Measurements from ENCODE around the gene MAML2.

The MAML2 gene

GRCh38 chr11:96254087-96254486, 88.9 kb downstream of the MAML2 start:
- no peak overlapping the region for H3K4me3 ChIP-seq (ENCODE audit: low read length)
- no peak for TF ChIP-seq ZNF274 (IDR thresholded peaks at IDR 0.05; ENCODE audit: low read depth, low read length)

GRCh38 chr11:96246718-96247552, 96.1 kb downstream of the MAML2 start:
- no peak for TF ChIP-seq ZNF274 (IDR thresholded peaks at IDR 0.05; ENCODE audit: low read depth, low read length)
- H3K4me3 ChIP-seq (ENCODE audit: low read length) = no peak overlapping the region

- H3K4me3 ChIP-seq (ENCODE audit: low read length) = peak overlapping the region; percentile 53
- no peak for TF ChIP-seq ZNF274 (IDR thresholded peaks at IDR 0.05; ENCODE audit: low read depth, low read length)
These were observed 99.9 kb downstream of the MAML2 start for GRCh38 chr11:96242971-96243647.

GRCh38 chr11:96242191-96242847, 100.7 kb downstream of the MAML2 start:
- H3K4me3 ChIP-seq (ENCODE audit: low read length) = no peak overlapping the region; the same call in 1 of the 2 replicates
- TF ChIP-seq ZNF274 (IDR thresholded peaks at IDR 0.05; ENCODE audit: low read depth, low read length) = no peak

- H3K4me3 ChIP-seq (ENCODE audit: low read length) = no peak overlapping the region
- TF ChIP-seq ZNF274 (IDR thresholded peaks at IDR 0.05; ENCODE audit: low read depth, low read length) = no peak
These were observed 101.6 kb downstream of the MAML2 start for GRCh38 chr11:96241331-96241841.

- no peak overlapping the region for H3K4me3 ChIP-seq (ENCODE audit: low read length)
- no peak for TF ChIP-seq ZNF274 (IDR thresholded peaks at IDR 0.05; ENCODE audit: low read depth, low read length)
These were observed 104.3 kb downstream of the MAML2 start for GRCh38 chr11:96238563-96239135.

- no peak overlapping the region for H3K4me3 ChIP-seq (ENCODE audit: low read length)
- TF ChIP-seq ZNF274 (IDR thresholded peaks at IDR 0.05; ENCODE audit: low read depth, low read length) = no peak
These were observed 105.2 kb downstream of the MAML2 start for GRCh38 chr11:96237766-96238266.

- TF ChIP-seq ZNF274 (IDR thresholded peaks at IDR 0.05; ENCODE audit: low read depth, low read length) = no peak
- H3K4me3 ChIP-seq (ENCODE audit: low read length) = no peak overlapping the region
These were observed 107.2 kb downstream of the MAML2 start for GRCh38 chr11:96235751-96236150.

- no peak for TF ChIP-seq ZNF274 (IDR thresholded peaks at IDR 0.05; ENCODE audit: low read depth, low read length)
- H3K4me3 ChIP-seq (ENCODE audit: low read length) = no peak overlapping the region
These were observed 108.0 kb downstream of the MAML2 start for GRCh38 chr11:96234866-96235441.

GRCh38 chr11:96232132-96232531, 110.9 kb downstream of the MAML2 start:
- no peak for TF ChIP-seq ZNF274 (IDR thresholded peaks at IDR 0.05; ENCODE audit: low read depth, low read length)
- H3K4me3 ChIP-seq (ENCODE audit: low read length) = no peak overlapping the region

GRCh38 chr11:96230686-96231085, 112.3 kb downstream of the MAML2 start:
- no peak overlapping the region for H3K4me3 ChIP-seq (ENCODE audit: low read length)
- TF ChIP-seq ZNF274 (IDR thresholded peaks at IDR 0.05; ENCODE audit: low read depth, low read length) = no peak

GRCh38 chr11:96229354-96229977, 113.5 kb downstream of the MAML2 start:
- H3K4me3 ChIP-seq (ENCODE audit: low read length) = no peak overlapping the region
- no peak for TF ChIP-seq ZNF274 (IDR thresholded peaks at IDR 0.05; ENCODE audit: low read depth, low read length)

- no peak for TF ChIP-seq ZNF274 (IDR thresholded peaks at IDR 0.05; ENCODE audit: low read depth, low read length)
- no peak overlapping the region for H3K4me3 ChIP-seq (ENCODE audit: low read length)
These were observed 114.1 kb downstream of the MAML2 start for GRCh38 chr11:96228910-96229309.

All from GM08714 (cell line).